GM13977 (cell line): ENCODE results near the gene CMTM7.

Experiments used
- DNase-seq: peaks from one replicate; pipeline ENCODE4 v3.0.0; 2012; ENCODE audit warnings: low spot score
- in situ Hi-C: fragments of 300-500 bp; cut with MboI; formaldehyde crosslinking; loops from one replicate; pipeline ENCODE4 v1.12.0; 2022; ENCODE audit warnings: low sequenced_read_pairs, low pct_unique_long_range_greater_than_20kb, mixed read lengths, inconsistent platforms; ENCODE audit not compliant: unreplicated experiment
- TF ChIP-seq, protein P1 (sequence below): IDR thresholded peaks from 2 replicates; pipeline ENCODE4 v1.5.1; 2012; ENCODE audit warnings: mild to moderate bottlenecking, control low read depth; ENCODE audit not compliant: insufficient read depth; ENCODE audit errors: extremely low read depth, missing control alignments

CMTM7 gene

GRCh38 chr3:32428092-32429068 is 36.7 kb downstream of the CMTM7 start:
- TF ChIP-seq, protein P1, sequence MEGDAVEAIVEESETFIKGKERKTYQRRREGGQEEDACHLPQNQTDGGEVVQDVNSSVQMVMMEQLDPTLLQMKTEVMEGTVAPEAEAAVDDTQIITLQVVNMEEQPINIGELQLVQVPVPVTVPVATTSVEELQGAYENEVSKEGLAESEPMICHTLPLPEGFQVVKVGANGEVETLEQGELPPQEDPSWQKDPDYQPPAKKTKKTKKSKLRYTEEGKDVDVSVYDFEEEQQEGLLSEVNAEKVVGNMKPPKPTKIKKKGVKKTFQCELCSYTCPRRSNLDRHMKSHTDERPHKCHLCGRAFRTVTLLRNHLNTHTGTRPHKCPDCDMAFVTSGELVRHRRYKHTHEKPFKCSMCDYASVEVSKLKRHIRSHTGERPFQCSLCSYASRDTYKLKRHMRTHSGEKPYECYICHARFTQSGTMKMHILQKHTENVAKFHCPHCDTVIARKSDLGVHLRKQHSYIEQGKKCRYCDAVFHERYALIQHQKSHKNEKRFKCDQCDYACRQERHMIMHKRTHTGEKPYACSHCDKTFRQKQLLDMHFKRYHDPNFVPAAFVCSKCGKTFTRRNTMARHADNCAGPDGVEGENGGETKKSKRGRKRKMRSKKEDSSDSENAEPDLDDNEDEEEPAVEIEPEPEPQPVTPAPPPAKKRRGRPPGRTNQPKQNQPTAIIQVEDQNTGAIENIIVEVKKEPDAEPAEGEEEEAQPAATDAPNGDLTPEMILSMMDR, result no peak
- in situ Hi-C loops, result no loop called here
- DNase-seq, result peak; percentile 51

- TF ChIP-seq, protein P1, result no peak
- DNase-seq, result no peak
- in situ Hi-C loops, result no loop called here
These were observed 39.2 kb downstream of the CMTM7 start for GRCh38 chr3:32430900-32431299.

DNA sequence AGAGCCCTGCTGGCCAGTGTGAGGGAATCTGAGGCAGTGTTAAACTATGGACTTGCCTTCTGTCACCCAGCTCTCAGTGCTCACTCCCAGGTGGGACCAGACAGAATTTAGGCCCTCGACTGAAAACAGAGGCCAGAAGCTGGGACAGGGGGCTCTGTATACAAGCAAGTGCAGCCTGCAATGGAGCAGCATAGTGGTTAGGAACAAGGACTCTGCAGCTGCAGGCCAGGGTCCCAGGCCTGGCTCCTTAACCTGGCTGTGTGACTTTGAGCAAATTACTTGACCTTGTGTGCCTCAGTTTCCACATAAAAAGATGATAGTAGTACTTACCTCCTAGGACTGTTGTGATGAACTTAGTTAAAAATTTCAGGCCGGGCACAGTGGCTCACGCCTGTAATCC is 39.8 kb downstream of the CMTM7 start:
- TF ChIP-seq, protein P1, result no peak
- in situ Hi-C loops, result no loop called here
- DNase-seq, result no peak

- TF ChIP-seq, protein P1, result no peak
- in situ Hi-C loops, result no loop called here
- DNase-seq, result no peak
These were observed 40.5 kb downstream of the CMTM7 start for GRCh38 chr3:32432045-32432710.

DNA sequence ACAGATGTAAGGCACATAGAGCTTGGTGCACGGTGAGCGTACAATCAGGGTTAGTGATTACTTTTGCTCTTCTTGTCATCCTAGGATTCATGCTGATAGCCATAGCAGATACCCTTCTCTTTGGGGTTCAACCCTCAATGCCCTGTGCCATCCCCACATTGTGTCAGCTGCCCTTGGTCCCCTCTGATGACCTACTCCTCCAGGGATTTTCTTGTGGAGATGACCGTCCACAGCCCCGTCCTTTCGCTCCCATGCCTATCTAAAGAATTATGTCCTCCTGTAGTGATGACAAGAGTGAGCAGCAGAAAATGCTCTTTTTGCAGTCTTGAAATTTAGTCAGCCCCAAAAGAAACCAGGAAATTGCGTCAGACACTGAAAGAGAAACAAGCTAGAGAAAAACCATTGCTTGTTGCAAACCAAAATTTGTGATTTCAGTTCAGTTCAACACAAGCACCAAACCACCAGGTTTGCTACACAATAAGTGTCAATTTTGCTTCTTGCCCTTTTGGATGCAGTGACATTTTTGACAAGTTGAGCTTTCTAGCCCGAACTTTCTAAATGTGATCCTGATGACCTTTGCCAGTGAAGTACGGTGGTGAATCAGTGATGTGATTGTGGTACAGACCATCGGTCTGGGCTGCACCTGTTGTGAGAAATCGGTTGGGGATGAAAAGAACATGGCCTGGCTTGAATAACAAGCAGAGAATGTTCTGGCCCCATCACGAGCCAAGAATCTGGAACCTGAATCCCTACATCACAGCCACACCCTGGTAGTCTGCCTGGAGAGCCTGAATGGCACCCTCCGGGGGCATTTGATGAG is 41.3 kb downstream of the CMTM7 start:
- in situ Hi-C loops, result no loop called here
- peak; percentile 43 for DNase-seq
- TF ChIP-seq, protein P1, result no peak

GRCh38 chr3:32434206-32434605 is 42.6 kb downstream of the CMTM7 start:
- DNase-seq, result no peak
- TF ChIP-seq, protein P1, result no peak
- in situ Hi-C loops, result no loop called here
